SK-N-SH treated with all-trans-retinoic acid at 6 μM for 48 hours (cell line): ENCODE data around the gene DOCK1.

Experiments used
- ATAC-seq: fragments of 200-7000 bp; cut with Tn5 transposase; 3 replicates; pipeline ENCODE4 v1.9.1; 2020; ENCODE audit warnings: mild to moderate bottlenecking, moderate library complexity
- ARNTL ChIP-seq: fragments of 450-650 bp; formaldehyde crosslinking; IDR thresholded peaks from 2 replicates; pipeline ENCODE4 v1.5.0; 2020; ENCODE audit warnings: low read depth, mild to moderate bottlenecking, moderate library complexity, borderline replicate concordance
- BACH2 ChIP-seq: fragments of 250-450 bp; sonication (Bioruptor Pico); IDR thresholded peaks from 2 replicates; pipeline ENCODE4 v1.9.0; 2021; ENCODE audit warnings: mild to moderate bottlenecking, borderline replicate concordance
- CSDC2 ChIP-seq: fragments of 250-450 bp; sonication (Bioruptor Pico); IDR thresholded peaks from 2 replicates; pipeline ENCODE4 v1.5.0; 2020; ENCODE audit warnings: mild to moderate bottlenecking, moderate library complexity
- ESRRG ChIP-seq: fragments of 250-450 bp; sonication (Bioruptor Pico); IDR thresholded peaks from 2 replicates; pipeline ENCODE4 v1.6.1; 2021; ENCODE audit warnings: mild to moderate bottlenecking
- GLIS3 ChIP-seq: fragments of 250-450 bp; sonication (Bioruptor Pico); IDR thresholded peaks from 2 replicates; pipeline ENCODE4 v1.5.0; 2020; ENCODE audit warnings: mild to moderate bottlenecking, moderate library complexity
- ISL1 ChIP-seq: fragments of 250-450 bp; sonication (Bioruptor Pico); IDR thresholded peaks from 2 replicates; pipeline ENCODE4 v2.1.2; 2022; ENCODE audit warnings: mild to moderate bottlenecking, moderate library complexity
- OSR1 ChIP-seq: fragments of 250-450 bp; sonication (Bioruptor Pico); IDR thresholded peaks from 2 replicates; pipeline ENCODE4 v1.8.0; 2022; ENCODE audit warnings: moderate library complexity, mild to moderate bottlenecking, inconsistent platforms
- RARB ChIP-seq: fragments of 250-450 bp; sonication (Bioruptor Pico); IDR thresholded peaks from 2 replicates; pipeline ENCODE4 v1.8.0; 2021; ENCODE audit warnings: mild to moderate bottlenecking, moderate library complexity
- TCF4 ChIP-seq: fragments of 250-450 bp; sonication (Bioruptor Pico); IDR thresholded peaks from 2 replicates; pipeline ENCODE4 v1.8.0; 2021; ENCODE audit warnings: mild to moderate bottlenecking, moderate library complexity, borderline replicate concordance
- ZFP3 ChIP-seq: fragments of 250-450 bp; sonication (Bioruptor Pico); IDR thresholded peaks from 2 replicates; pipeline ENCODE4 v1.5.0; 2020; ENCODE audit warnings: mild to moderate bottlenecking, moderate library complexity
- ZFP30 ChIP-seq: fragments of 450-650 bp; formaldehyde crosslinking; IDR thresholded peaks from 2 replicates; pipeline ENCODE4 v1.5.0; 2022; ENCODE audit warnings: mild to moderate bottlenecking, moderate library complexity
- ZNF565 ChIP-seq: fragments of 450-650 bp; formaldehyde crosslinking; conservative IDR thresholded peaks from 2 replicates; pipeline ENCODE4 v1.5.0; 2020; ENCODE audit warnings: low read depth, mild to moderate bottlenecking, moderate library complexity
- ZNF8 ChIP-seq: fragments of 450-650 bp; formaldehyde crosslinking; IDR thresholded peaks from 2 replicates; pipeline ENCODE4 v1.5.0; 2020; ENCODE audit warnings: mild to moderate bottlenecking, moderate library complexity
- TF ChIP-seq, protein P1 (sequence below): fragments of 250-450 bp; sonication (Bioruptor Pico); IDR thresholded peaks from 2 replicates; pipeline ENCODE4 v1.8.0; 2020; ENCODE audit warnings: mild to moderate bottlenecking, moderate library complexity, borderline replicate concordance
- TF ChIP-seq, protein P2 (sequence below): fragments of 250-450 bp; sonication (Bioruptor Pico); IDR thresholded peaks from 2 replicates; pipeline ENCODE4 v1.5.0; 2020; ENCODE audit warnings: mild to moderate bottlenecking, moderate library complexity
- TF ChIP-seq, protein P3 (sequence below): fragments of 250-450 bp; sonication (Bioruptor Pico); IDR thresholded peaks from 2 replicates; pipeline ENCODE4 v1.8.0; 2021; ENCODE audit warnings: low read depth, mild to moderate bottlenecking, moderate library complexity, borderline replicate concordance
- TF ChIP-seq, protein P4 (sequence below): fragments of 250-450 bp; sonication (Bioruptor Pico); IDR thresholded peaks from 2 replicates; pipeline ENCODE4 v1.5.1; 2020; ENCODE audit warnings: low read depth, mild to moderate bottlenecking, moderate library complexity
- TF ChIP-seq, protein P5 (sequence below): fragments of 250-450 bp; sonication (Bioruptor Pico); IDR thresholded peaks from 2 replicates; pipeline ENCODE4 v1.5.1; 2021; ENCODE audit warnings: mild to moderate bottlenecking, moderate library complexity

Gene DOCK1

GRCh38 chr10:127320176-127320575 is 414.9 kb downstream of the DOCK1 start:
- ATAC-seq = no peak
- no peak for TF ChIP-seq ISL1 (CRISPR knock-in tag)
- TF ChIP-seq, protein P1, sequence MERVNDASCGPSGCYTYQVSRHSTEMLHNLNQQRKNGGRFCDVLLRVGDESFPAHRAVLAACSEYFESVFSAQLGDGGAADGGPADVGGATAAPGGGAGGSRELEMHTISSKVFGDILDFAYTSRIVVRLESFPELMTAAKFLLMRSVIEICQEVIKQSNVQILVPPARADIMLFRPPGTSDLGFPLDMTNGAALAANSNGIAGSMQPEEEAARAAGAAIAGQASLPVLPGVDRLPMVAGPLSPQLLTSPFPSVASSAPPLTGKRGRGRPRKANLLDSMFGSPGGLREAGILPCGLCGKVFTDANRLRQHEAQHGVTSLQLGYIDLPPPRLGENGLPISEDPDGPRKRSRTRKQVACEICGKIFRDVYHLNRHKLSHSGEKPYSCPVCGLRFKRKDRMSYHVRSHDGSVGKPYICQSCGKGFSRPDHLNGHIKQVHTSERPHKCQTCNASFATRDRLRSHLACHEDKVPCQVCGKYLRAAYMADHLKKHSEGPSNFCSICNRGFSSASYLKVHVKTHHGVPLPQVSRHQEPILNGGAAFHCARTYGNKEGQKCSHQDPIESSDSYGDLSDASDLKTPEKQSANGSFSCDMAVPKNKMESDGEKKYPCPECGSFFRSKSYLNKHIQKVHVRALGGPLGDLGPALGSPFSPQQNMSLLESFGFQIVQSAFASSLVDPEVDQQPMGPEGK (CRISPR knock-in tag) = no peak
- TF ChIP-seq RARB (CRISPR knock-in tag) = no peak
- TF ChIP-seq ZFP3 (CRISPR knock-in tag) = no peak
- TF ChIP-seq CSDC2 (CRISPR knock-in tag) = no peak

GRCh38 chr10:127322286-127322685 is 417.1 kb downstream of the DOCK1 start:
- TF ChIP-seq, protein P2, sequence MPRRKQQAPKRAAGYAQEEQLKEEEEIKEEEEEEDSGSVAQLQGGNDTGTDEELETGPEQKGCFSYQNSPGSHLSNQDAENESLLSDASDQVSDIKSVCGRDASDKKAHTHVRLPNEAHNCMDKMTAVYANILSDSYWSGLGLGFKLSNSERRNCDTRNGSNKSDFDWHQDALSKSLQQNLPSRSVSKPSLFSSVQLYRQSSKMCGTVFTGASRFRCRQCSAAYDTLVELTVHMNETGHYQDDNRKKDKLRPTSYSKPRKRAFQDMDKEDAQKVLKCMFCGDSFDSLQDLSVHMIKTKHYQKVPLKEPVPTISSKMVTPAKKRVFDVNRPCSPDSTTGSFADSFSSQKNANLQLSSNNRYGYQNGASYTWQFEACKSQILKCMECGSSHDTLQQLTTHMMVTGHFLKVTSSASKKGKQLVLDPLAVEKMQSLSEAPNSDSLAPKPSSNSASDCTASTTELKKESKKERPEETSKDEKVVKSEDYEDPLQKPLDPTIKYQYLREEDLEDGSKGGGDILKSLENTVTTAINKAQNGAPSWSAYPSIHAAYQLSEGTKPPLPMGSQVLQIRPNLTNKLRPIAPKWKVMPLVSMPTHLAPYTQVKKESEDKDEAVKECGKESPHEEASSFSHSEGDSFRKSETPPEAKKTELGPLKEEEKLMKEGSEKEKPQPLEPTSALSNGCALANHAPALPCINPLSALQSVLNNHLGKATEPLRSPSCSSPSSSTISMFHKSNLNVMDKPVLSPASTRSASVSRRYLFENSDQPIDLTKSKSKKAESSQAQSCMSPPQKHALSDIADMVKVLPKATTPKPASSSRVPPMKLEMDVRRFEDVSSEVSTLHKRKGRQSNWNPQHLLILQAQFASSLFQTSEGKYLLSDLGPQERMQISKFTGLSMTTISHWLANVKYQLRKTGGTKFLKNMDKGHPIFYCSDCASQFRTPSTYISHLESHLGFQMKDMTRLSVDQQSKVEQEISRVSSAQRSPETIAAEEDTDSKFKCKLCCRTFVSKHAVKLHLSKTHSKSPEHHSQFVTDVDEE (CRISPR knock-in tag) = no peak
- no peak for TF ChIP-seq RARB (CRISPR knock-in tag)
- TF ChIP-seq, protein P3, sequence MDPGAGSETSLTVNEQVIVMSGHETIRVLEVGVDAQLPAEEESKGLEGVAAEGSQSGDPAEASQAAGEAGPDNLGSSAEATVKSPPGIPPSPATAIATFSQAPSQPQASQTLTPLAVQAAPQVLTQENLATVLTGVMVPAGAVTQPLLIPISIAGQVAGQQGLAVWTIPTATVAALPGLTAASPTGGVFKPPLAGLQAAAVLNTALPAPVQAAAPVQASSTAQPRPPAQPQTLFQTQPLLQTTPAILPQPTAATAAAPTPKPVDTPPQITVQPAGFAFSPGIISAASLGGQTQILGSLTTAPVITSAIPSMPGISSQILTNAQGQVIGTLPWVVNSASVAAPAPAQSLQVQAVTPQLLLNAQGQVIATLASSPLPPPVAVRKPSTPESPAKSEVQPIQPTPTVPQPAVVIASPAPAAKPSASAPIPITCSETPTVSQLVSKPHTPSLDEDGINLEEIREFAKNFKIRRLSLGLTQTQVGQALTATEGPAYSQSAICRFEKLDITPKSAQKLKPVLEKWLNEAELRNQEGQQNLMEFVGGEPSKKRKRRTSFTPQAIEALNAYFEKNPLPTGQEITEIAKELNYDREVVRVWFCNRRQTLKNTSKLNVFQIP = no peak
- no peak for TF ChIP-seq ZFP3 (CRISPR knock-in tag)
- no peak for TF ChIP-seq ARNTL (CRISPR knock-in tag)
- TF ChIP-seq ZFP30 (CRISPR knock-in tag) = no peak
- TF ChIP-seq, protein P1 (CRISPR knock-in tag) = no peak
- ATAC-seq = no peak

DNA sequence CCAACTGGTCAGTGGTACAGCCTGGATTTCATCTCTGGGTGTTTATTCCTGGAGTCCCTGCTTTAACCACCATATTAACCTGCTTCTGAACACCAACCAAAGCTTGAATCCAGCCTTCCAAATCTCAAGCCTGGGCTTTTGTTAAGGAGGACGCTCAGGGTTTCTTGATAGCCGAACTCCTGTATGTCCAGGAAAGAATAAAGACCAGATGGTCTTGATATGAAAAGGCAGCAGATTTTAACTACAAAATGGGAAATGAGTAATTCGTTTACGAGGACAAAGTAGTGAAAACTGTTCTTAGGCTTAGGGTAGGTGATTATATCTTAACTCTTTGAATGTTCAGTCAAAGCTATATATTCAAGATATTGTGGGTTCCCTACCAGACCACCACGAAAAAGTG is 420.3 kb downstream of the DOCK1 start:
- TF ChIP-seq OSR1 (CRISPR knock-in tag) (no peak), CSDC2 (CRISPR knock-in tag) (no peak), ZFP30 (CRISPR knock-in tag) (no peak), BACH2 (CRISPR knock-in tag) (no peak), TCF4 (no peak)
- TF ChIP-seq, protein P2 (CRISPR knock-in tag) = no peak
- no peak for ATAC-seq

DNA sequence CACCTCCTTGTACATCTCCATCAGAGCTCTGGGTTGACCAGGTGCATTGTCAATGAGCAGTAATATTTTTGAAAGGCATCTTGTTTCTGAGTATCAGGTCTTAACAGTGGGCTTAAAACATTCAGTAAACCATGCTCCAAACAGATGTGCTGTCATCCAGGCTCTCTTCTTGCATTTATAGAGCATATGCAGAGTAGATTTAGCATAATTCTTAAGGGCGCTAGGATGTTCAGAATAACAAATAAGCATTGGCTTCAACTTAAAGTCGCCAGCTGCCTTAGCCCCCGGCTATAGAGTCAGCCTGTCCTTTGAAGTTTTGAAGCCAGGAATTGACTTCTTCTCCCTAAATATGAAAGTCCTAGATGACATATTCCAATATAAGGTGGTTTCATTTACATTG is 421.7 kb downstream of the DOCK1 start:
- no peak for ATAC-seq
- TF ChIP-seq, protein P4, sequence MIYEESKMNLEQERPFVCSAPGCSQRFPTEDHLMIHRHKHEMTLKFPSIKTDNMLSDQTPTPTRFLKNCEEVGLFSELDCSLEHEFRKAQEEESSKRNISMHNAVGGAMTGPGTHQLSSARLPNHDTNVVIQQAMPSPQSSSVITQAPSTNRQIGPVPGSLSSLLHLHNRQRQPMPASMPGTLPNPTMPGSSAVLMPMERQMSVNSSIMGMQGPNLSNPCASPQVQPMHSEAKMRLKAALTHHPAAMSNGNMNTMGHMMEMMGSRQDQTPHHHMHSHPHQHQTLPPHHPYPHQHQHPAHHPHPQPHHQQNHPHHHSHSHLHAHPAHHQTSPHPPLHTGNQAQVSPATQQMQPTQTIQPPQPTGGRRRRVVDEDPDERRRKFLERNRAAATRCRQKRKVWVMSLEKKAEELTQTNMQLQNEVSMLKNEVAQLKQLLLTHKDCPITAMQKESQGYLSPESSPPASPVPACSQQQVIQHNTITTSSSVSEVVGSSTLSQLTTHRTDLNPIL (CRISPR knock-in tag) = no peak
- TF ChIP-seq ESRRG = no peak
- TF ChIP-seq GLIS3 (CRISPR knock-in tag) = no peak
- TF ChIP-seq ISL1 (CRISPR knock-in tag) = no peak
- no peak for TF ChIP-seq ZFP3 (CRISPR knock-in tag)
- no peak for TF ChIP-seq BACH2 (CRISPR knock-in tag)
- TF ChIP-seq ZNF565 (CRISPR knock-in tag) = no peak
- TF ChIP-seq, protein P2 (CRISPR knock-in tag) = no peak
- TF ChIP-seq ZFP30 (CRISPR knock-in tag) = no peak
- TF ChIP-seq ZNF8 (CRISPR knock-in tag) = no peak
- TF ChIP-seq, protein P5, sequence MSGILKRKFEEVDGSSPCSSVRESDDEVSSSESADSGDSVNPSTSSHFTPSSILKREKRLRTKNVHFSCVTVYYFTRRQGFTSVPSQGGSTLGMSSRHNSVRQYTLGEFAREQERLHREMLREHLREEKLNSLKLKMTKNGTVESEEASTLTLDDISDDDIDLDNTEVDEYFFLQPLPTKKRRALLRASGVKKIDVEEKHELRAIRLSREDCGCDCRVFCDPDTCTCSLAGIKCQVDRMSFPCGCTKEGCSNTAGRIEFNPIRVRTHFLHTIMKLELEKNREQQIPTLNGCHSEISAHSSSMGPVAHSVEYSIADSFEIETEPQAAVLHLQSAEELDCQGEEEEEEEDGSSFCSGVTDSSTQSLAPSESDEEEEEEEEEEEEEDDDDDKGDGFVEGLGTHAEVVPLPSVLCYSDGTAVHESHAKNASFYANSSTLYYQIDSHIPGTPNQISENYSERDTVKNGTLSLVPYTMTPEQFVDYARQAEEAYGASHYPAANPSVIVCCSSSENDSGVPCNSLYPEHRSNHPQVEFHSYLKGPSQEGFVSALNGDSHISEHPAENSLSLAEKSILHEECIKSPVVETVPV (CRISPR knock-in tag) = no peak
- TF ChIP-seq CSDC2 (CRISPR knock-in tag) = no peak
